ENCODE results near the gene PTPRJ.

Gene PTPRJ

DNA sequence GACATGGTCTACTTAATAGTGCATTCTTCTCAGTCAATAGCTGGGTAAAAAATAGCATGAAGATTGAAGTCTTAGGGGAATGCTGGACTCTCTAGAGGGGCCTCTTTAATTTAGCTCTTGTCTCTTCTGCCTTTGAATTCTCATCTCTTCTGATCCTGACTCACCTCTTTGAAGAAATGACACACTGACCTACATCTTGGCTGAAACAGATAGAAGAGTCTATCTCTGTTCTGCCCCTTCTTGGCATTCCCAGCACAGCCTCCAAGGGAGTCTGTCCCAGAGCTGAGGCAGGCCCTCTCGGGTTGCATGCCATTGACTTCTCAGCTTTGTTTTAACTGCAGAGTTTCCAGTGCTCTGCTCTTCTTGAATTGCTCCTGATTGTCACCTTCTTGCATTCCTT is 55.7 kb downstream of the PTPRJ start:
- no peak for DNase-seq (ENCODE audit: extremely low spot score)
- ChIA-PET CTCF (interaction anchor here (0.5 to 3.9 kb wide), 3 partner anchors 11 to 502 kb away, joined by 3 to 13 read pairs (median 3); no protein-coding TSS in a partner anchor), POLR2A (no interaction called here)
- TF ChIP-seq, protein P1, sequence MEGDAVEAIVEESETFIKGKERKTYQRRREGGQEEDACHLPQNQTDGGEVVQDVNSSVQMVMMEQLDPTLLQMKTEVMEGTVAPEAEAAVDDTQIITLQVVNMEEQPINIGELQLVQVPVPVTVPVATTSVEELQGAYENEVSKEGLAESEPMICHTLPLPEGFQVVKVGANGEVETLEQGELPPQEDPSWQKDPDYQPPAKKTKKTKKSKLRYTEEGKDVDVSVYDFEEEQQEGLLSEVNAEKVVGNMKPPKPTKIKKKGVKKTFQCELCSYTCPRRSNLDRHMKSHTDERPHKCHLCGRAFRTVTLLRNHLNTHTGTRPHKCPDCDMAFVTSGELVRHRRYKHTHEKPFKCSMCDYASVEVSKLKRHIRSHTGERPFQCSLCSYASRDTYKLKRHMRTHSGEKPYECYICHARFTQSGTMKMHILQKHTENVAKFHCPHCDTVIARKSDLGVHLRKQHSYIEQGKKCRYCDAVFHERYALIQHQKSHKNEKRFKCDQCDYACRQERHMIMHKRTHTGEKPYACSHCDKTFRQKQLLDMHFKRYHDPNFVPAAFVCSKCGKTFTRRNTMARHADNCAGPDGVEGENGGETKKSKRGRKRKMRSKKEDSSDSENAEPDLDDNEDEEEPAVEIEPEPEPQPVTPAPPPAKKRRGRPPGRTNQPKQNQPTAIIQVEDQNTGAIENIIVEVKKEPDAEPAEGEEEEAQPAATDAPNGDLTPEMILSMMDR (IDR thresholded peaks at IDR 0.05; ENCODE audit: control extremely low read depth, extremely low read depth, low read depth, missing control alignments) = no peak

DNA sequence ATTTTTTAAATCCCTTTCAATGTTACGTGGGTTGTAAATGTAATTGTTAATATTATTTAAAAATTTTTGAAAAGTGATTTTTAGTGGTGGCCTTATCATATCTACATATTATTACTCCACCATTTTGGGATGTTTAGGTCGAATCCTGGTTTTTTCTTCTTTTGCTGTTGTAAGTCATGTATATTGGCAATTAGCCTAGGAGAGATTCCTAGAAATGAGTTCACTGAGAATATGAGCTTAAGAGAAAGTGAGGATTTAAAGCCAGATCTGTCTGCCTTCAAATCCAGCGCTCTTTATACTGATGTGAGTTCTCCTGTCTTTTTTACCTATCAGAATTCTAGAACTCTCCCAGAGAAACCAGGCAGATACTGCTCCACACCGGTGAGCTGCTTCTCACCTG is 56.1 kb downstream of the PTPRJ start:
- TF ChIP-seq, protein P1 (IDR thresholded peaks at IDR 0.05; ENCODE audit: control extremely low read depth, extremely low read depth, low read depth, missing control alignments) = no peak
- DNase-seq (ENCODE audit: extremely low spot score) = no peak
- ChIA-PET CTCF (interaction anchor here (0.5 to 3.9 kb wide), 4 partner anchors 11 to 503 kb away, joined by 3 to 13 read pairs (median 3); no protein-coding TSS in a partner anchor), POLR2A (no interaction called here)

DNA sequence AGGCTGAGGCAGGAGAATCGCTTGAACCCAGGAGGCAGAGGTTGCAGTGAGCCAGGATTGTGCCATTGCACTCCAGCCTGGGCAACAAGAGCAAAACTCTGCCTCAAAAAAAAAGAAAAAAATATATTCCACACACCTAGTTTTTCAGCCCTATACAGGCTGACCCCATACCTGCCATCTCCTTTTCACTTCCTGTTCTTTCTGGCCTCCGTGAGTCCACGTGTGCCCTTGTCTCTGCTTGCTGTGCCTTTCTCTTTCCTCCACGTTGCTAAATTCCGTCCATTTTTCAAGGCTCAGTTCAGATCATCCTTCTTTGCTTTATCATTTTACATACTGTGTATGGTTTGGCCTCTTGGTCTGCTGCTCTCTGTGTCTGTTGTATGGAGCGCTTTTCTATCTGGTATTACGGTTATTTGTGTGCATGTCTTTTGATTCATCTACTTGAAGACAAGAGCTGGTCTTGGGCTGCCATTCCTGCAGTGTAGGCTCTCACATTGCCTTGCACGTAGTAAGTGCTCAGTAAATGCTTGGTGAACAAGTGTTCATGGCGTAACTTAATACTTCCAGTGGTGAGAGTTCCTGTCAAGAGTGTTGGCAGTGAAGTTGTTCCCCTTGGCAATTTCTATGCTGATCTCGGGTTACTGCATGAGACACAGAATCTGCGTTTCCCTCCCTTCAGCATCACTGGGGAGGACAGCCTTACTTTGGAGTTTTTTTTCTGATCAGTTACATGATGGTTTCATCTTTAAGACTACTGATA is 57.5 kb downstream of the PTPRJ start:
- POLR2A ChIA-PET = no interaction called here
- DNase-seq (ENCODE audit: extremely low spot score) = no peak
- CTCF ChIA-PET = interaction anchor here (1.7 kb wide), 1 partner anchor 14 kb away, joined by 5 read pairs; no protein-coding TSS in a partner anchor
- TF ChIP-seq, protein P1 (IDR thresholded peaks at IDR 0.05; ENCODE audit: control extremely low read depth, extremely low read depth, low read depth, missing control alignments) = no peak

DNA sequence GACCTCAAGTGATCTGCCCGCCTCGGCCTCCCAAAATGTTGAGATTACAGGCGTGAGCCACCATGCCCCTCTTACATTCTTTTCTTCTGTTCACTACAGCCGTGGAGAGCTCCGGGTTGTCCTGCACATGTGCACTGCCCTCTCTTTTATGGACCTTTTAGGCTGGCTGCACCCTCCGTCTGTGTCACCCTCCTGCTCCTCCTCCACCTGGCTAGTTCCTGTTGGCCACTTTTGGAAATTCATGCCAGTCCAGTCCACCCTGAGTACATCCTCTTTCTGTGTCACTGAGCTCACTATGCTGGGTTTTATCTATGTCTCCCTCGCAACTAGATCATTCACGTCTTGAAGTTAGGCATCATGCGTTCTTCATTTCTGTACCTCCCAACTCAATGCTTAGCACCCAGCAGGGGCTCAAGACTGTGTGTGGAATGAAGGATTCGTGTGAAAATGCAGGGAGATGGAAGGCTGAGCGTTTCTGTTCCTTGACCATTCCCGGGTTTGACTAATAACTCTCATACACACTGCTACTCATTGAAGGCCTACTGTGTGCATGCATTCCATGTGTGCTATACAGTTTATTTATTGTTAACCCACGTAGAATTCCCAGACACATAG is 60.6 kb downstream of the PTPRJ start:
- TF ChIP-seq, protein P1 (IDR thresholded peaks at IDR 0.05; ENCODE audit: control extremely low read depth, extremely low read depth, low read depth, missing control alignments) = no peak
- ChIA-PET POLR2A (no interaction called here), CTCF (interaction anchor here (1.0 kb wide), 1 partner anchor 12 kb away, joined by 3 read pairs; no protein-coding TSS in a partner anchor)
- no peak for DNase-seq (ENCODE audit: extremely low spot score)

DNA sequence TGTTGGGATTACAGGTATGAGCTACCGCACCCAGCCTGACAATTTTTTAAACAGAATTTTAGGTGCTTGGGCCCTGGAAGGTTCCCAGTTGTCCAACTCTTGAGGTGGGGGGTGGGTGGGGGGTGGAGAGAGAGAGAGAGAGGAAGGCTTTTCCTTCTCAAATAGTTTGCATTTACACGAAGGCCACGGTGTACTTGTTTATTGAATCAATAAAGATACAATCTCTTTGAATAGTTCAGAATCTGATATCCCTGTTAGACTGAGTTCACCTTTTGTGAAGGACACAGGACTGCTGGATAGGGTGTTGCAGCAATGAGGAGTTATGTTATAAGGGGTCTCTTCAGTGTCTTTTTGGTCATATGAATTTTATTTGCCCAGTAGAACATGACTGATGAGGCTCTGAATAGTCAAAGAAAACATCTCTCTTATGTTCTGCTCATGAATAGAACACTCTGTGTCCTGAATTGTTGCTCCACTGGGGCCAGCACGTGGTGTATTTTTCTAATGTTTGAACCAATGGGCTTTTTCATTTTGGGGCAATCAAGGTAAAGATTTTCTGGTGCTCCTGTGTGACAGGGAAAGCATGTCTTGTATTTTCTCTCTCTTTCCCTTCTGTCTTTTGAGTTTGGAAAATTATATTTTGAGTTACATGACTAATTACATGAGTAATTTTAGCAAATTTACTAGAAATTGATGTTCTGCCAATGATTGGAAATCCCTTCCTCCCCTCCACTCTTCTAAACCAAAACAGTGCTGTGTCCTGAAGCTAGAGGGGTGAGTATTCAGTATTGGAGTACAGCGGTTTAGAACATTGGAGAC is 61.7 kb downstream of the PTPRJ start:
- TF ChIP-seq, protein P1 (IDR thresholded peaks at IDR 0.05; ENCODE audit: control extremely low read depth, extremely low read depth, low read depth, missing control alignments) = no peak
- DNase-seq (ENCODE audit: extremely low spot score) = no peak
- ChIA-PET CTCF (interaction anchor here (0.9 to 1.7 kb wide), 7 partner anchors 9 to 67 kb away, joined by 3 to 7 read pairs (median 3); no protein-coding TSS in a partner anchor), POLR2A (no interaction called here)

Measured in GM10248 (cell line).